Mucosa of gallbladder (tissue), 1 donor: ENCODE measurements around the gene EPS8L2. TPM values are rescaled to one million over a fixed set of nuclear protein-coding genes. Genes with fewer than 3 reads are reported as not detected.

Experiments used
- DNase-seq: peaks from one replicate; pipeline ENCODE4 v3.0.0-alpha.2; 2020; ENCODE audit warnings: low spot score
- total RNA-seq: library from RNA; stranded (reverse); gene quantifications from one replicate; pipeline ENCODE4 v1.2.1, GENCODE V29; 2021
- donor health status: DM: no; HTN: no; CAD: no.

EPS8L2 gene
- total RNA-seq, 1 donor from 2014 or later = 228 TPM

- no peak for DNase-seq
These were observed 70.7 kb downstream of the EPS8L2 start for GRCh38 chr11:776561-777287.

Other genes starting within 250 kb of the EPS8L2 start
- gene RNH1, start 199.0 kb upstream of the EPS8L2 start, total RNA-seq = 156 TPM
- 51.1 TPM for gene HRAS, start 170.7 kb upstream of the EPS8L2 start, total RNA-seq
- 9.4 TPM for gene LRRC56, start 168.7 kb upstream of the EPS8L2 start, total RNA-seq
- gene LMNTD2, start 145.5 kb upstream of the EPS8L2 start, total RNA-seq = 7.5 TPM
- 179 TPM for gene RASSF7, start 145.3 kb upstream of the EPS8L2 start, total RNA-seq
- 38.1 TPM for gene PHRF1, start 129.8 kb upstream of the EPS8L2 start, total RNA-seq
- 54.0 TPM for gene IRF7, start 90.3 kb upstream of the EPS8L2 start, total RNA-seq
- 89.6 TPM for gene CDHR5, start 81.3 kb upstream of the EPS8L2 start, total RNA-seq
- not detected for gene SCT, start 79.0 kb upstream of the EPS8L2 start, total RNA-seq
- gene DRD4, start 69.0 kb upstream of the EPS8L2 start, total RNA-seq = 2.6 TPM
- 45.0 TPM for gene DEAF1, start 11.0 kb upstream of the EPS8L2 start, total RNA-seq
- 52.0 TPM for gene TMEM80, start 10.4 kb upstream of the EPS8L2 start, total RNA-seq
- gene TALDO1, start 41.2 kb downstream of the EPS8L2 start, total RNA-seq = 176 TPM
- gene GATD1, start 71.3 kb downstream of the EPS8L2 start, total RNA-seq = 85.9 TPM
- 0.49 TPM for gene CEND1, start 83.9 kb downstream of the EPS8L2 start, total RNA-seq
- gene SLC25A22, start 92.0 kb downstream of the EPS8L2 start, total RNA-seq = 16.3 TPM
- gene PIDD1, start 99.0 kb downstream of the EPS8L2 start, total RNA-seq = 27.7 TPM
- gene RPLP2, start 103.7 kb downstream of the EPS8L2 start, total RNA-seq = 1,317 TPM
- gene PNPLA2, start 112.7 kb downstream of the EPS8L2 start, total RNA-seq = 159 TPM
- 40.5 TPM for gene CRACR2B, start 121.7 kb downstream of the EPS8L2 start, total RNA-seq
- 442 TPM for gene CD151, start 126.7 kb downstream of the EPS8L2 start, total RNA-seq
- 108 TPM for gene POLR2L, start 136.3 kb downstream of the EPS8L2 start, total RNA-seq
- 34.6 TPM for gene TSPAN4, start 136.6 kb downstream of the EPS8L2 start, total RNA-seq
- gene CHID1, start 204.6 kb downstream of the EPS8L2 start, total RNA-seq = 101 TPM
- 91.8 TPM for gene AP2A2, start 219.6 kb downstream of the EPS8L2 start, total RNA-seq